Tibial nerve (tissue), 4 donors: ENCODE results near the gene CILP2.
A peak's percentile ranks its signal among the peaks of the same experiment; 100 is the strongest.

ENCODE experiments used
- EP300 ChIP-seq, 2 donors: sonication (generic); formaldehyde crosslinking; IDR thresholded peaks; one replicate each; pipeline ENCODE4 v1.6.1; 2017; ENCODE audit warnings: antibody characterized with exemption in 2 of 2, mild to moderate bottlenecking in 1 of 2
- POLR2A ChIP-seq, 2 donors: fragments of 450-650 bp; IDR thresholded peaks; one replicate each; pipeline ENCODE4 v1.6.1; 2017; ENCODE audit warnings: antibody characterized with exemption in 2 of 2, mild to moderate bottlenecking in 2 of 2, moderate library complexity in 2 of 2
- TF ChIP-seq, protein P1 (sequence below), 5 experiments: fragments of 200-600 bp in 3 of 5; fragments of 450-650 bp in 2 of 5; sonication (generic) in 3 of 5; IDR thresholded peaks; one replicate each; pipeline ENCODE4 v1.5.1; 2016 to 2019; ENCODE audit warnings: antibody characterized with exemption in 5 of 5, mild to moderate bottlenecking in 3 of 5, moderate library complexity in 2 of 5

DNA sequence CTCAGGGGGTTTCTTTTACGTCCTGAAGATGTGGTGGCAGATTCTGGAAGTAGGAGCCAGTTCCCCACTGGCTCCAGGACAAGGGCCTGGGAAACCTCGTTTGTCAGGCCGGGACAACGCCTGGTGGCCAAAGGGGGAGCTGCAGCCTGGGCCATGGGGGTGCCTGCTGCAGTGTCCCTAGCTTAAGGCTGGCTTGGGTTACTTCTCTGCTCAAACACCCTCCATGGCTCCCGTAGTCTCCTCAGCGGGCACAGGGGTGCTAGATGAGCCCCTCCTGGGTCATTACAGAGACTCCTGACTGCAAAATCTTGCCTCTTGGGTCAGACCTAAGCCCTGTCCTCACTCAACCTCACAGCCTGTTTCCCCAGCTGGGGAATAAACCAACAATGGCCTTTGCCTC, 14.7 kb downstream of the CILP2 start:
- TF ChIP-seq POLR2A (IDR thresholded peaks at IDR 0.05) (no peak), EP300 (IDR thresholded peaks at IDR 0.05) (no peak)
- TF ChIP-seq, protein P1, sequence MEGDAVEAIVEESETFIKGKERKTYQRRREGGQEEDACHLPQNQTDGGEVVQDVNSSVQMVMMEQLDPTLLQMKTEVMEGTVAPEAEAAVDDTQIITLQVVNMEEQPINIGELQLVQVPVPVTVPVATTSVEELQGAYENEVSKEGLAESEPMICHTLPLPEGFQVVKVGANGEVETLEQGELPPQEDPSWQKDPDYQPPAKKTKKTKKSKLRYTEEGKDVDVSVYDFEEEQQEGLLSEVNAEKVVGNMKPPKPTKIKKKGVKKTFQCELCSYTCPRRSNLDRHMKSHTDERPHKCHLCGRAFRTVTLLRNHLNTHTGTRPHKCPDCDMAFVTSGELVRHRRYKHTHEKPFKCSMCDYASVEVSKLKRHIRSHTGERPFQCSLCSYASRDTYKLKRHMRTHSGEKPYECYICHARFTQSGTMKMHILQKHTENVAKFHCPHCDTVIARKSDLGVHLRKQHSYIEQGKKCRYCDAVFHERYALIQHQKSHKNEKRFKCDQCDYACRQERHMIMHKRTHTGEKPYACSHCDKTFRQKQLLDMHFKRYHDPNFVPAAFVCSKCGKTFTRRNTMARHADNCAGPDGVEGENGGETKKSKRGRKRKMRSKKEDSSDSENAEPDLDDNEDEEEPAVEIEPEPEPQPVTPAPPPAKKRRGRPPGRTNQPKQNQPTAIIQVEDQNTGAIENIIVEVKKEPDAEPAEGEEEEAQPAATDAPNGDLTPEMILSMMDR (IDR thresholded peaks at IDR 0.05): peak in 4 of 5 experiments; percentile 14 to 43 (median 30)
